Measurements from ENCODE around the gene MROH2A. TPM values are rescaled to one million over a fixed set of nuclear protein-coding genes. Genes with fewer than 3 reads are reported as not detected.

Gene MROH2A
- total RNA-seq, 1 donor from 2014 or later: not detected

GRCh38 chr2:233801357-233802131 lies 23.4 kb downstream of the MROH2A start:
- Histone ChIP-seq H3K27ac (no peak overlapping the region), H3K27me3 (no peaks in the 10 kb centered on the region), H3K9me3 (no peaks in the 10 kb centered on the region), H3K4me1 (no peaks in the 10 kb centered on the region), H3K4me3 (no peak overlapping the region), H3K36me3 (no peaks in the 10 kb centered on the region)
- intact Hi-C loops (cut with DNase I): no loop called here
- TF ChIP-seq CTCF (IDR thresholded peaks at IDR 0.05): no peak
- no peak for TF ChIP-seq POLR2A (IDR thresholded peaks at IDR 0.05)
- TF ChIP-seq POLR2AphosphoS5 (IDR thresholded peaks at IDR 0.05; ENCODE audit: insufficient read depth in 1 of 2, low read depth in 1 of 2): no peak
- DNase-seq (ENCODE audit: extremely low spot score in 2 of 2): peak in 1 of 2 donors; percentile 79

- TF ChIP-seq POLR2AphosphoS5 (IDR thresholded peaks at IDR 0.05; ENCODE audit: insufficient read depth in 1 of 2, low read depth in 1 of 2): no peak
- no peak for TF ChIP-seq POLR2A (IDR thresholded peaks at IDR 0.05)
- no peak for TF ChIP-seq CTCF (IDR thresholded peaks at IDR 0.05)
- intact Hi-C loops (cut with DNase I): no loop called here
- H3K4me1 ChIP-seq: no peaks in the 10 kb centered on the region
- DNase-seq (ENCODE audit: extremely low spot score in 2 of 2): no peak
- no peak overlapping the region for H3K4me3 ChIP-seq
- H3K27me3 ChIP-seq: no peaks in the 10 kb centered on the region
- H3K27ac ChIP-seq: no peak overlapping the region
- no peaks in the 10 kb centered on the region for H3K9me3 ChIP-seq
- no peaks in the 10 kb centered on the region for H3K36me3 ChIP-seq
Observed at GRCh38 chr2:233802132-233802815, 24.1 kb downstream of the MROH2A start.

GRCh38 chr2:233803292-233803911 lies 25.3 kb downstream of the MROH2A start:
- Histone ChIP-seq H3K36me3 (no peaks in the 10 kb centered on the region), H3K27me3 (no peaks in the 10 kb centered on the region), H3K9me3 (no peaks in the 10 kb centered on the region), H3K27ac (no peak overlapping the region), H3K4me3 (no peak overlapping the region), H3K4me1 (no peaks in the 10 kb centered on the region)
- no peak for DNase-seq (ENCODE audit: extremely low spot score in 2 of 2)
- TF ChIP-seq POLR2AphosphoS5 (IDR thresholded peaks at IDR 0.05; ENCODE audit: insufficient read depth in 1 of 2, low read depth in 1 of 2): no peak
- TF ChIP-seq POLR2A (IDR thresholded peaks at IDR 0.05): no peak
- no peak for TF ChIP-seq CTCF (IDR thresholded peaks at IDR 0.05)
- intact Hi-C loops (cut with DNase I): no loop called here

- H3K4me1 ChIP-seq: no peaks in the 10 kb centered on the region
- no peaks in the 10 kb centered on the region for H3K9me3 ChIP-seq
- intact Hi-C loops (cut with DNase I): no loop called here
- no peak for TF ChIP-seq POLR2AphosphoS5 (IDR thresholded peaks at IDR 0.05; ENCODE audit: insufficient read depth in 1 of 2, low read depth in 1 of 2)
- TF ChIP-seq POLR2A (IDR thresholded peaks at IDR 0.05): no peak
- TF ChIP-seq CTCF (IDR thresholded peaks at IDR 0.05): no peak
- no peak overlapping the region for H3K27ac ChIP-seq
- H3K27me3 ChIP-seq: no peaks in the 10 kb centered on the region
- peak in 1 of 2 donors; percentile 77 for DNase-seq (ENCODE audit: extremely low spot score in 2 of 2)
- H3K36me3 ChIP-seq: no peaks in the 10 kb centered on the region
- H3K4me3 ChIP-seq: no peak overlapping the region
Observed at GRCh38 chr2:233803994-233804393, 25.9 kb downstream of the MROH2A start.
